ENCODE data around the gene ROBO4. TPM values are rescaled to one million over a fixed set of nuclear protein-coding genes. Genes with fewer than 3 reads are reported as not detected.

ROBO4 gene
- total RNA-seq, 1 donor from 2014 or later: not detected

GRCh38 chr11:124896071-124896750 lies 1.5 kb downstream of the ROBO4 start:
- Mint-ChIP-seq H3K9me3 (no peaks in the 10 kb centered on the region), H3K27me3 (peaks cover 43% of the 10 kb centered on the region), H3K4me1 (ENCODE audit: unreplicated experiment) (peaks cover 13% of the 10 kb centered on the region), H3K27ac (no peak overlapping the region), H3K4me3 (no peak overlapping the region), H3K36me3 (no peaks in the 10 kb centered on the region)
- TF ChIP-seq CTCF (conservative IDR thresholded peaks at IDR 0.05): no peak
- peak; percentile 55 for DNase-seq (ENCODE audit: extremely low spot score, unreplicated experiment)

GRCh38 chr11:124895471-124895971 lies 2.1 kb downstream of the ROBO4 start:
- Mint-ChIP-seq H3K27ac (no peak overlapping the region), H3K4me3 (no peak overlapping the region), H3K27me3 (peaks cover 41% of the 10 kb centered on the region), H3K9me3 (no peaks in the 10 kb centered on the region), H3K4me1 (ENCODE audit: unreplicated experiment) (peaks cover 13% of the 10 kb centered on the region), H3K36me3 (no peaks in the 10 kb centered on the region)
- no peak for TF ChIP-seq CTCF (conservative IDR thresholded peaks at IDR 0.05)
- no peak for DNase-seq (ENCODE audit: extremely low spot score, unreplicated experiment)

DNA sequence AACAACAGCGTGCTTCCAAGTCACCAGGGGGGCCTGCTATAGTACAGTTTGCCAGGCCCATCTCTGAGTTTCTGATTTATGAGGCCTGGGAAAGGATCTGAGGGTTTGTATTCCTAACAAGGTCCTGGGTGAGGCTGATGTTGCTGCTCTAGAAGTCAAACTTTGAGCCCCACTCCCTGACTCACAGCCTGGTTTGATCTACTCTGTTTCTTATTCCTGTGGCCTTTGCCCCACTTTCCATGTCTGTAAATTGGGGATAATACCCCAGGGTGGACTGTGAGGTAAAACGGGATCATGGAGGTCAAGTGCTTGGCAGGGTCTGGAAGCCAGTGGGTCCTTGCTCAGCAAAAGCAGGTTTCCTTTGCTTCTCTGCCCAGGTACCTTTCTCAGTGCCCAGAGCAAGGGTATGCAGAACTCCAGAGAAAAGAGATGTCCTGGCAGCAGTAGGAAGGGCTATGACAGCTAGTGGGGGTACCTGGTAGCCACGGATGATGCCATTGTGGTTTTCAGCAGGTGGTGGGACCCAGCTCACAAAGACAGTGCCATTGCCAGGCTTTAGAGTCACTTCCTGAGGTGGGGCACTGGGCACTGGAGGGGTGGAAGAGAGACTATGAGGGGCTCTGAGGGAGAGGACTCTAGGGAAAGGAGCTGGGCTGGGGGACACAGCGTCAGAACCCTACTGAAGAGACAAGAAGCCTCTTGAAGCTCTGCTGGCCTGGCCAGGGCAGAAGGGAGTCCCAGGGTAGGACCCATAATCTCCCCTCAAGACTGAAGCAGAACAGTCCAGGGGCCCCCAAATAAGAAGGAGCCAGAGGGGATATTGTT lies 2.8 kb downstream of the ROBO4 start:
- Mint-ChIP-seq H3K27me3 (peaks cover 39% of the 10 kb centered on the region), H3K4me1 (ENCODE audit: unreplicated experiment) (peaks cover 13% of the 10 kb centered on the region), H3K4me3 (no peak overlapping the region), H3K27ac (no peak overlapping the region), H3K9me3 (no peaks in the 10 kb centered on the region), H3K36me3 (no peaks in the 10 kb centered on the region)
- no peak for DNase-seq (ENCODE audit: extremely low spot score, unreplicated experiment)
- no peak for TF ChIP-seq CTCF (conservative IDR thresholded peaks at IDR 0.05)

GRCh38 chr11:124893781-124894401 lies 3.8 kb downstream of the ROBO4 start:
- no peak overlapping the region for H3K4me3 Mint-ChIP-seq
- TF ChIP-seq CTCF (conservative IDR thresholded peaks at IDR 0.05): no peak
- H3K27ac Mint-ChIP-seq: no peak overlapping the region
- H3K36me3 Mint-ChIP-seq: no peaks in the 10 kb centered on the region
- peaks cover 11% of the 10 kb centered on the region for H3K4me1 Mint-ChIP-seq (ENCODE audit: unreplicated experiment)
- H3K27me3 Mint-ChIP-seq: peaks cover 39% of the 10 kb centered on the region
- no peaks in the 10 kb centered on the region for H3K9me3 Mint-ChIP-seq
- DNase-seq (ENCODE audit: extremely low spot score, unreplicated experiment): peak; percentile 55

DNA sequence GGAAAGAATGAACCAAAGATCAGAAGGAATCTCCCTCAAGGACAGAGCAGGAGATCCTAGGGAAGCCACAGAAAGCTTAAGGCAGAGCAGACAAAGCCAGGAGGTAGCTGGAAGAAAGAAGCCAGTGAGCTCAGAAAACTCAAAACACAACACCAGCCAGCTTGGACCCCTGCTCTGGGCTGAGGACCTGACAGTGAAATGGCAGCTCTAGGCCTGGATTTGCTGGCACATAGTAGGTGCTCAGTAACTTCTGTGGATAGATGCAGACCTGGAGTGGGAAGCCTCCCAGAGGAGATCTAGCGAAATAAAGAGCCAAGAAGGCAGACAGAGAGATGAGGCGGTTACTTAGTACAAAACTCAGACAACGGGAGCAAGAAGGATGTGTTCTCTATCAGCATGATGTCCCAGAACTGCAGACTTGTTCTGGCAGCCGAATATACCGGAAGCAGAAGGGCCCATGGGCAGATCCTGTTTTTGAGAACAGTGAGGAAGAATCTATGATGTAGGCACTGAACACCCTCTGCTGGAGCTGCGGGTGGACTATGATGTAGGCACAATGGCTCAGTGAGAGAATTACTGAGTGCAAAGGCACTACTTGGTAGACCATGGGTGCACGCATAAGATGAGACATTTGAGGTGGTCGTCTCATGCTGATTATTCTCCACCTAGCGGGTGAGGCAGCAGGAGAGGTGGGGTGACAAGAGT lies 4.8 kb downstream of the ROBO4 start:
- H3K27ac Mint-ChIP-seq: no peak overlapping the region
- H3K4me1 Mint-ChIP-seq (ENCODE audit: unreplicated experiment): peaks cover 5% of the 10 kb centered on the region
- DNase-seq (ENCODE audit: extremely low spot score, unreplicated experiment): peak; percentile 27
- no peaks in the 10 kb centered on the region for H3K36me3 Mint-ChIP-seq
- no peak overlapping the region for H3K4me3 Mint-ChIP-seq
- H3K27me3 Mint-ChIP-seq: peaks cover 39% of the 10 kb centered on the region
- no peak for TF ChIP-seq CTCF (conservative IDR thresholded peaks at IDR 0.05)
- no peaks in the 10 kb centered on the region for H3K9me3 Mint-ChIP-seq

Measured in type B pancreatic cell (in vitro differentiated cells).